ENCODE results near the gene BLTP3B.

- TF ChIP-seq CTCF (IDR thresholded peaks at IDR 0.05), result no peak
- no peak for TF ChIP-seq POLR2AphosphoS5 (IDR thresholded peaks at IDR 0.05)
- no peak for TF ChIP-seq POLR2A (IDR thresholded peaks at IDR 0.05; ENCODE audit: low read depth)
Measured at GRCh38 chr12:100173111-100173510, 30.4 kb upstream of the BLTP3B start.
